SK-N-SH (cell line): Measurements from ENCODE around the gene LSM5.

Experiments used
- CHD2 ChIP-seq: fragments of 150-350 bp; IDR thresholded peaks from 2 replicates; pipeline ENCODE4 v1.6.1; 2018; ENCODE audit warnings: low read length; ENCODE audit not compliant: partially characterized antibody
- EP300 ChIP-seq, 2 experiments: IDR thresholded peaks; 2 replicates each; pipeline versions ENCODE4 v1.4.0 to v1.6.1; 2012; ENCODE audit warnings: borderline replicate concordance in 1 of 2, low read depth in 1 of 2, low read length in 1 of 2
- EZH2phosphoT487 ChIP-seq: fragments of 200-600 bp; sonication (generic); IDR thresholded peaks from 2 replicates; pipeline ENCODE4 v1.6.1; 2017; ENCODE audit warnings: low read depth, mixed run types, mild to moderate bottlenecking, antibody characterized with exemption, moderate library complexity, borderline replicate concordance
- MEF2A ChIP-seq: IDR thresholded peaks from 2 replicates; pipeline ENCODE4 v1.4.0; 2012; ENCODE audit warnings: low read depth, borderline replicate concordance
- POLR2AphosphoS5 ChIP-seq: IDR thresholded peaks from 2 replicates; pipeline ENCODE4 v1.6.1; 2012; ENCODE audit warnings: low read depth, low read length
- SIN3A ChIP-seq: IDR thresholded peaks from 2 replicates; pipeline ENCODE4 v1.6.1; 2012; ENCODE audit warnings: low read depth, mild to moderate bottlenecking, low read length, moderate library complexity, borderline replicate concordance
- SMC3 ChIP-seq: IDR thresholded peaks from 2 replicates; pipeline ENCODE4 v1.6.1; 2012; ENCODE audit warnings: low read depth, low read length, improper control_type of control experiment
- TF ChIP-seq, protein P1 (sequence below): fragments of 200-600 bp; sonication (generic); IDR thresholded peaks from 2 replicates; pipeline ENCODE4 v1.6.1; 2017; ENCODE audit warnings: antibody characterized with exemption, mild to moderate bottlenecking, moderate library complexity
- TF ChIP-seq, protein P2 (sequence below): fragments of 150-350 bp; IDR thresholded peaks from 2 replicates; pipeline ENCODE4 v1.6.1; 2017; ENCODE audit warnings: antibody characterized with exemption, low read length, low read depth, borderline replicate concordance
- TF ChIP-seq, protein P3 (sequence below): IDR thresholded peaks from 2 replicates; pipeline ENCODE4 v1.4.0; 2012; ENCODE audit warnings: low read depth, borderline replicate concordance

DNA sequence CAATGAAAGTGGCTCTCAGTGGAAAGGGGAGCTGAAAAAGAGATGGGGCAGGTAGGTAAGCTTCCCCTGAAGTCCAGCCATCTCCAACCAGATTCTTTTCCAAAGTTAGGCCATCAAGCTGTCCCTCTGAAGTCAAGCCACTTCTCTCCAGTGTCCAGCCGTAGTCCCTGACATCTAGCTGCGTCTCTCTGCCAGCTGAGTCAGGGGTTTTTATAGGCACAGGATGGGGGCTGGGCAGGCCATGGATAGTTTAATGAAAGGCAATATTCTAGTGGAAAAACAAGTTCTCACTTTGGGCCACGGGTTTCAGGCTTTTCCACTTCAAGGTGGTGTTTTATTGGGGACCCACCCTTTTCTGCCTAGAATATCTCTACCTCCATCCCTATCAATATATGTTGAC, 41.9 kb upstream of the LSM5 start:
- TF ChIP-seq, protein P1, sequence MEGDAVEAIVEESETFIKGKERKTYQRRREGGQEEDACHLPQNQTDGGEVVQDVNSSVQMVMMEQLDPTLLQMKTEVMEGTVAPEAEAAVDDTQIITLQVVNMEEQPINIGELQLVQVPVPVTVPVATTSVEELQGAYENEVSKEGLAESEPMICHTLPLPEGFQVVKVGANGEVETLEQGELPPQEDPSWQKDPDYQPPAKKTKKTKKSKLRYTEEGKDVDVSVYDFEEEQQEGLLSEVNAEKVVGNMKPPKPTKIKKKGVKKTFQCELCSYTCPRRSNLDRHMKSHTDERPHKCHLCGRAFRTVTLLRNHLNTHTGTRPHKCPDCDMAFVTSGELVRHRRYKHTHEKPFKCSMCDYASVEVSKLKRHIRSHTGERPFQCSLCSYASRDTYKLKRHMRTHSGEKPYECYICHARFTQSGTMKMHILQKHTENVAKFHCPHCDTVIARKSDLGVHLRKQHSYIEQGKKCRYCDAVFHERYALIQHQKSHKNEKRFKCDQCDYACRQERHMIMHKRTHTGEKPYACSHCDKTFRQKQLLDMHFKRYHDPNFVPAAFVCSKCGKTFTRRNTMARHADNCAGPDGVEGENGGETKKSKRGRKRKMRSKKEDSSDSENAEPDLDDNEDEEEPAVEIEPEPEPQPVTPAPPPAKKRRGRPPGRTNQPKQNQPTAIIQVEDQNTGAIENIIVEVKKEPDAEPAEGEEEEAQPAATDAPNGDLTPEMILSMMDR: no peak
- TF ChIP-seq CHD2 (no peak), SMC3 (no peak), EZH2phosphoT487 (no peak), MEF2A (no peak), SIN3A (no peak), EP300 (IDR thresholded peaks at IDR 0.05; ENCODE audit: borderline replicate concordance in 1 of 2, low read depth in 1 of 2, low read length in 1 of 2) (no peak), POLR2AphosphoS5 (no peak)
- TF ChIP-seq, protein P2, sequence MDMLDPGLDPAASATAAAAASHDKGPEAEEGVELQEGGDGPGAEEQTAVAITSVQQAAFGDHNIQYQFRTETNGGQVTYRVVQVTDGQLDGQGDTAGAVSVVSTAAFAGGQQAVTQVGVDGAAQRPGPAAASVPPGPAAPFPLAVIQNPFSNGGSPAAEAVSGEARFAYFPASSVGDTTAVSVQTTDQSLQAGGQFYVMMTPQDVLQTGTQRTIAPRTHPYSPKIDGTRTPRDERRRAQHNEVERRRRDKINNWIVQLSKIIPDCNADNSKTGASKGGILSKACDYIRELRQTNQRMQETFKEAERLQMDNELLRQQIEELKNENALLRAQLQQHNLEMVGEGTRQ: no peak
- TF ChIP-seq, protein P3, sequence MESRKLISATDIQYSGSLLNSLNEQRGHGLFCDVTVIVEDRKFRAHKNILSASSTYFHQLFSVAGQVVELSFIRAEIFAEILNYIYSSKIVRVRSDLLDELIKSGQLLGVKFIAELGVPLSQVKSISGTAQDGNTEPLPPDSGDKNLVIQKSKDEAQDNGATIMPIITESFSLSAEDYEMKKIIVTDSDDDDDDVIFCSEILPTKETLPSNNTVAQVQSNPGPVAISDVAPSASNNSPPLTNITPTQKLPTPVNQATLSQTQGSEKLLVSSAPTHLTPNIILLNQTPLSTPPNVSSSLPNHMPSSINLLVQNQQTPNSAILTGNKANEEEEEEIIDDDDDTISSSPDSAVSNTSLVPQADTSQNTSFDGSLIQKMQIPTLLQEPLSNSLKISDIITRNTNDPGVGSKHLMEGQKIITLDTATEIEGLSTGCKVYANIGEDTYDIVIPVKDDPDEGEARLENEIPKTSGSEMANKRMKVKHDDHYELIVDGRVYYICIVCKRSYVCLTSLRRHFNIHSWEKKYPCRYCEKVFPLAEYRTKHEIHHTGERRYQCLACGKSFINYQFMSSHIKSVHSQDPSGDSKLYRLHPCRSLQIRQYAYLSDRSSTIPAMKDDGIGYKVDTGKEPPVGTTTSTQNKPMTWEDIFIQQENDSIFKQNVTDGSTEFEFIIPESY: no peak
